ENCODE results near the gene ADAMTS15.
A peak's percentile ranks its signal among the peaks of the same experiment; 100 is the strongest.

Gene ADAMTS15

DNA sequence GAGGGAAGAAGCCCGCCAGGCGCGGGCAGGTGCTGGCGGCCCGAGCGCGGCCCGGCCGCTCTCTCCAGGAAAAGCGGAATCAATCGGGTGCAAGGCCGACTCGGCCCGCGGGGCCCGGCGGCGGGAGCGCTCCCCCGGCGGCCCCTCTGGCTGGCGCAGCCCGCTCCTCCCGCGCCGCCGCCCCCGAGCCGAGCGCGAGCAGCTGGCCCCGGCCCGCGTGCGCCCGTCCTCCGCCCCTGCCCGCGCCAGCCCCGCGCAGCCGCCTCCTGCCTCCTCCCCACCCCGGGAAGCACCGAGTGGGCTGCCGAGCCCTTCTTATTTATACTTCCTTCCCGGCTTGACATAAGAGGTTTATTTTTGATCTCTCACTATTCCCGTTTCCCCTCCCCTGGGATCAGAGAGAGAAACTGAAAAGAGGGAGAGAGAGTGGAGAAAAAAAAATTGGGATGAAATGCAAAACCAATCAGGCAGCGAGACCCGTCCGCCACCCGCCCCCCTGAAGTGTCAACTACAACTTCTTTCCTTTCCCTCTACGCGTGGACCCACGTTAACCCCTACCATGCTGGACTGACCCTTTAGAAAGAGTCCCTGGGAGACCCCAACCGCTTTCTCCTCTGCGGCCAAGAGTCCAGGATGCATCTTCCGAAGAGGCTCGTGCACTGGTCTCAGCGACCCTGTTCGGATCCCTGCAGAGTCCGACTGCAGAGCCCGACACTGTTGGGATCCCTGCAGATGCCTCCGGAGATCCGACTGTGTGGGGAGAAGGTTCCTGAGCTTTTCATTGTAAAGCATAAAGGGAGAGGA is 19.9 kb upstream of the ADAMTS15 start, which contains the start of gene ADAMTS8:
Gene ADAMTS8, minus strand, starts transcription at position 294 of the 804 bp plus-strand sequence. CDS start 323 bp downstream, outside the sequence.
- no peaks in the 10 kb centered on the region for H3K79me2 ChIP-seq
- no peak within 1 kb of the TSS for H3K9ac ChIP-seq
- no peaks in the 10 kb centered on the region for H3K36me3 ChIP-seq (ENCODE audit: control insufficient read depth, insufficient read depth, low read length)
- H3K9me3 ChIP-seq (ENCODE audit: control insufficient read depth, low read length) = no peaks in the 10 kb centered on the region
- no peak within 1 kb of the TSS for H3K4me3 ChIP-seq (ENCODE audit: low read depth, low read length)
- no peak within 1 kb of the TSS for H3K27ac ChIP-seq
- TF ChIP-seq, protein P1, sequence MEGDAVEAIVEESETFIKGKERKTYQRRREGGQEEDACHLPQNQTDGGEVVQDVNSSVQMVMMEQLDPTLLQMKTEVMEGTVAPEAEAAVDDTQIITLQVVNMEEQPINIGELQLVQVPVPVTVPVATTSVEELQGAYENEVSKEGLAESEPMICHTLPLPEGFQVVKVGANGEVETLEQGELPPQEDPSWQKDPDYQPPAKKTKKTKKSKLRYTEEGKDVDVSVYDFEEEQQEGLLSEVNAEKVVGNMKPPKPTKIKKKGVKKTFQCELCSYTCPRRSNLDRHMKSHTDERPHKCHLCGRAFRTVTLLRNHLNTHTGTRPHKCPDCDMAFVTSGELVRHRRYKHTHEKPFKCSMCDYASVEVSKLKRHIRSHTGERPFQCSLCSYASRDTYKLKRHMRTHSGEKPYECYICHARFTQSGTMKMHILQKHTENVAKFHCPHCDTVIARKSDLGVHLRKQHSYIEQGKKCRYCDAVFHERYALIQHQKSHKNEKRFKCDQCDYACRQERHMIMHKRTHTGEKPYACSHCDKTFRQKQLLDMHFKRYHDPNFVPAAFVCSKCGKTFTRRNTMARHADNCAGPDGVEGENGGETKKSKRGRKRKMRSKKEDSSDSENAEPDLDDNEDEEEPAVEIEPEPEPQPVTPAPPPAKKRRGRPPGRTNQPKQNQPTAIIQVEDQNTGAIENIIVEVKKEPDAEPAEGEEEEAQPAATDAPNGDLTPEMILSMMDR (IDR thresholded peaks at IDR 0.05) = no peak
- H3K4me2 ChIP-seq (ENCODE audit: low read length) = no peak within 1 kb of the TSS
- H2AFZ ChIP-seq = no peak within 1 kb of the TSS
- H3K27me3 ChIP-seq (ENCODE audit: control insufficient read depth, insufficient read depth, low read length) = no peaks in the 10 kb centered on the region
- no peaks in the 10 kb centered on the region for H3K4me1 ChIP-seq

DNA sequence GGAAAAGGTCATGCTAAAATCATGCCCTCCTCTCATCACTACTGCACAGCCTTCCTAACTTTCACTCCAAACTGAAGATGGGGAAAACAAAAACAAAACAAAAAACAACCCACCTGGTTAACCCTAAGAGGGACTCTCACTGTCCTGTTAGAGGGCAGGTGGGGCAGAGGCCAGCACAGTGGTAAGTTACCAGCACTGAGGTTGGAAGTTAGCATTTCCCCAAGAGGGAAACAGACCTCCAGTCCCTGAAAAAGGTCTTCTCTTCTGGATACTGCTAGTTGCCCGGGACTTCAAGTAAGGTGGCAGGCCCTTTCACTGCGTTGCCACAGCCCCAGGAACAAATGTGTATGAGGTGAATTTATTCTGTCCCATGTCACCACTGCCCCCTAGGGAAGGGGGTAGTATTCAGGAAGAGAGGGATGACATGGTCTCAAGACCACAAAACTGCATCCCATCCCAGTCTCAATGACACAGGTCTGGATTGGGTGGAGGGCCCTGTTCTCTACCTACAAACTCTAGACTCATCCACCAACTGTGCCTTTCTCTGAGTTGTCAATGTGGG is 19.2 kb upstream of the ADAMTS15 start:
- Histone ChIP-seq H3K4me3 (ENCODE audit: low read depth, low read length) (no peak overlapping the region), H3K4me1 (no peaks in the 10 kb centered on the region), H3K27me3 (ENCODE audit: control insufficient read depth, insufficient read depth, low read length) (no peaks in the 10 kb centered on the region), H3K4me2 (ENCODE audit: low read length) (no peak overlapping the region), H3K9me3 (ENCODE audit: control insufficient read depth, low read length) (no peaks in the 10 kb centered on the region), H3K27ac (no peak overlapping the region), H3K36me3 (ENCODE audit: control insufficient read depth, insufficient read depth, low read length) (no peaks in the 10 kb centered on the region), H2AFZ (no peak overlapping the region), H3K79me2 (no peaks in the 10 kb centered on the region), H3K9ac (no peak overlapping the region)
- TF ChIP-seq, protein P1 (IDR thresholded peaks at IDR 0.05) = no peak

DNA sequence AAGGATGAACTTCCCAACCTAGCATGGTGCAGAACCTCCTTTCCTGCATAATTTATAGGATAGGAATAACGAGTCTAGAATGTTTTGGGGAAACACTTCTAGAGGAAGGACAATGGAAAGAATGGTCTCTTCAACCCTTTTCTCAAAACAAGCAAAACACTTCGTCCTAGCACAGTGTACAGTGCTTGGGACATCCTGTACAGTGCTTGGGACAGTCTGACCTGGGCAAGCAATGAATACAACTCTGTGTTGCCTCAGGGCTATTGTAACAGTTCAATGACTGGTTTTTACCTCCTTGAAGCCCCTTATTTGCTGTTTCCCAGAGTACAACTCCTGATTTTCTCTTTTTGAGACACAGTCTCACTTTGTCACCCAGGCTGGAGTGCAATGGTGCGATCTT is 18.5 kb upstream of the ADAMTS15 start:
- TF ChIP-seq, protein P1 (IDR thresholded peaks at IDR 0.05) = no peak
- Histone ChIP-seq H3K79me2 (no peaks in the 10 kb centered on the region), H3K9me3 (ENCODE audit: control insufficient read depth, low read length) (no peaks in the 10 kb centered on the region), H3K4me1 (no peaks in the 10 kb centered on the region), H3K36me3 (ENCODE audit: control insufficient read depth, insufficient read depth, low read length) (no peaks in the 10 kb centered on the region), H3K27me3 (ENCODE audit: control insufficient read depth, insufficient read depth, low read length) (no peaks in the 10 kb centered on the region), H3K4me3 (ENCODE audit: low read depth, low read length) (no peak overlapping the region), H3K9ac (no peak overlapping the region), H3K4me2 (ENCODE audit: low read length) (no peak overlapping the region), H2AFZ (no peak overlapping the region), H3K27ac (no peak overlapping the region)

DNA sequence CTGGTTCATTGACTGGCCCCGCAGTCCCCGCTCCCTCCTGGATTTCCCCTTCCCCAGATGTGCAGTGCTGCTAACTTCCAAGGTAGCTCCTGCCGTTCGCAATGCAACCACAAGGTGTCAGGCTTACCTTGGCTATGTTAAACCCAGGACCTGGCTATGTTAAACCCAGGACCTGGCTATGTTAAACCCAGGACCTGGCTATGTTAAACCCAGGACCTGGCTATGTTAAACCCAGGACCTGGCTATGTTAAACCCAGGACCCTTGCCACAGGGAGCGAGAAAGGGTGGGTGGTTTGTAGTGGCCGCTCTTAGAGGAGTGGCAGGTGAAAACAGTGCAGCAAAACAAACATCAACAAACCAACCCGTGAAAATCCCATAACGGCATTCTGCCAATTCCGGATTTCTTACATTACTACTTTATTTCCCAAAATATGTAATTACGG is 17.1 kb upstream of the ADAMTS15 start:
- Histone ChIP-seq H3K4me2 (ENCODE audit: low read length) (no peak overlapping the region), H3K4me1 (no peaks in the 10 kb centered on the region), H3K4me3 (ENCODE audit: low read depth, low read length) (no peak overlapping the region), H2AFZ (no peak overlapping the region), H3K9me3 (ENCODE audit: control insufficient read depth, low read length) (no peaks in the 10 kb centered on the region), H3K27me3 (ENCODE audit: control insufficient read depth, insufficient read depth, low read length) (no peaks in the 10 kb centered on the region), H3K27ac (no peak overlapping the region), H3K9ac (no peak overlapping the region), H3K79me2 (no peaks in the 10 kb centered on the region), H3K36me3 (ENCODE audit: control insufficient read depth, insufficient read depth, low read length) (no peaks in the 10 kb centered on the region)
- TF ChIP-seq, protein P1 (IDR thresholded peaks at IDR 0.05) = peak; percentile 57

Data from parathyroid adenoma (tissue), 2 donors.